GM19351 (cell line): Measurements from ENCODE around the gene KCNC4.

Experiments
- ATAC-seq: cut with Tn5 transposase; IDR thresholded peaks from one replicate; pipeline ENCODE4 v1.9.1; 2021; ENCODE audit warnings: mild to moderate bottlenecking, moderate library complexity; ENCODE audit not compliant: unreplicated experiment

Gene KCNC4

DNA sequence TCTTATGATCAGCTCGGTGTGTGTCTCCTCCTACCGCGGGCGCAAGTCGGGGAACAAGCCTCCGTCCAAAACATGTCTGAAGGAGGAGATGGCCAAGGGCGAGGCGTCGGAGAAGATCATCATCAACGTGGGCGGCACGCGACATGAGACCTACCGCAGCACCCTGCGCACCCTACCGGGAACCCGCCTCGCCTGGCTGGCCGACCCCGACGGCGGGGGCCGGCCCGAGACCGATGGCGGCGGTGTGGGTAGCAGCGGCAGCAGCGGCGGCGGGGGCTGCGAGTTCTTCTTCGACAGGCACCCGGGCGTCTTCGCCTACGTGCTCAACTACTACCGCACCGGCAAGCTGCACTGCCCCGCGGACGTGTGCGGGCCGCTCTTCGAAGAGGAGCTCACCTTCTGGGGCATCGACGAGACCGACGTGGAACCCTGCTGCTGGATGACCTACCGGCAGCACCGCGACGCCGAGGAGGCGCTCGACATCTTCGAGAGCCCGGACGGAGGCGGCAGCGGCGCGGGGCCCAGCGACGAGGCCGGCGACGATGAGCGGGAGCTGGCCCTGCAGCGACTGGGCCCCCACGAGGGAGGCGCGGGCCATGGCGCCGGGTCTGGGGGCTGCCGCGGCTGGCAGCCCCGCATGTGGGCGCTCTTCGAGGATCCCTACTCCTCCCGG, 1.5 kb downstream of the KCNC4 start:
- ATAC-seq: no peak

DNA sequence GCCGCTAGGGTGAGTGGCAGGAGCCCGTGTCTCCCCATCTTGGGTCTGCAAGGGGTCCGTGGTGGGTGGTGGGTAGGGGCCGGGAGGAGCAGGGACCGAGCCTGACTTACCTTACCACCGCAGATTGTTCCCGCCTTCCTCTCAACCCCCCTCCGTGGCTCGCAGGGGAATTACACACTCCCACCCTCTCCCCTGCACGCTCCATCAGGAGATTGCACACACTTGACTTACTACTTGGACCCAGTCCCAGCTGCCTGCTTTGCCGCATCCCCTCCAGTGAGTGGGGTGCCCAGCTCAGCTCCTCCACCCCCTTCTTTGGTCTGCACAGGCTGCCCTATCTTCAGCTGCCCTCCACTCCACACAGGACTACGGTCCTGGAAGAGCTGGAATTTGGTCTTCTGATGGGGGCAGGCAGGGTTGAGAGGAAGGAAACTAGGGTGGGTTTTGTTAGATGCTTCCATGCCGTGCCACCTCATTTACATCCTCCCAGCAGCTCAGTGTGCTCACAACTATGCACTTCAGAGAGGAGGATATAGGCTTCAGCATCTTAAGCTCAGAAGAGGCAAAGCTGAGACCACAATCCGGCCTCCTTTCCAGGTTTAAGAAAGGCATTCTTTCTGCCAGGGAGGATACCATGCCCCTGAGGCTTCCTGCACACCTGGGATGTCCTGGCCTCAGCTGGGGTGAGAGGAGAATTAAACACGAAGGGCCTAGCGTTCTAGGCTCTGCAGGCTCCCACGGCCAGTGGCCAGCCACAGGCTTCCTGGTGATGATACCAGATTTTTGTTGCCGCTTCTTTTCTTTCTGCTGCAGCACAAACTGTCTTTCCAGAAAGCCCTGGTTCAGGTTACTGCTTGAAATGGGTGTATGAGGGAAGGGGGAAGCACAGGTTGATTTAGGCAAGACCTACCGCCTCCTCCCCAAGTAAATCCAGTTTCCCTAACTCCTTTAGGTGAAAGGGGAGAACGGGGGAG, 2.3 kb downstream of the KCNC4 start:
- ATAC-seq: no peak

DNA sequence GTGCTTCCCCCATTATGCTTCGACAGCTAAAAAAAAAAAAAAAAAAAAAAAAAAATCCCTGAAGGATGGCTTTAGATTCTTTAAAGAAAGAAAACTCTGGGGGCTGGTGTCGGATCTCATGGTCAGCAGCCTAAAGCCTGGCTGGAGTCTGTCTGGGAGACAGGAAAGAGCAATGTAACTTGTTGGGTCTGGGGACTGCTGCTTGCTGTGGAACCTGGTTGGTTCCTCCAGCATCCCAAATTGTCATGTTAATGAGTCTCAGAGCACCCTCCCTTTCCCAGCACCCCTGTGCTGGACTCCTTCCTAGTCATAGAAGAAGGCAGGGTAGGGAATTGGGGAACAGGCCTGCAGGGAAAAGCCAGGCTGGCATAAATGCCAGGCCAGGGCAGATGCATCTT, 3.0 kb downstream of the KCNC4 start:
- no peak for ATAC-seq

DNA sequence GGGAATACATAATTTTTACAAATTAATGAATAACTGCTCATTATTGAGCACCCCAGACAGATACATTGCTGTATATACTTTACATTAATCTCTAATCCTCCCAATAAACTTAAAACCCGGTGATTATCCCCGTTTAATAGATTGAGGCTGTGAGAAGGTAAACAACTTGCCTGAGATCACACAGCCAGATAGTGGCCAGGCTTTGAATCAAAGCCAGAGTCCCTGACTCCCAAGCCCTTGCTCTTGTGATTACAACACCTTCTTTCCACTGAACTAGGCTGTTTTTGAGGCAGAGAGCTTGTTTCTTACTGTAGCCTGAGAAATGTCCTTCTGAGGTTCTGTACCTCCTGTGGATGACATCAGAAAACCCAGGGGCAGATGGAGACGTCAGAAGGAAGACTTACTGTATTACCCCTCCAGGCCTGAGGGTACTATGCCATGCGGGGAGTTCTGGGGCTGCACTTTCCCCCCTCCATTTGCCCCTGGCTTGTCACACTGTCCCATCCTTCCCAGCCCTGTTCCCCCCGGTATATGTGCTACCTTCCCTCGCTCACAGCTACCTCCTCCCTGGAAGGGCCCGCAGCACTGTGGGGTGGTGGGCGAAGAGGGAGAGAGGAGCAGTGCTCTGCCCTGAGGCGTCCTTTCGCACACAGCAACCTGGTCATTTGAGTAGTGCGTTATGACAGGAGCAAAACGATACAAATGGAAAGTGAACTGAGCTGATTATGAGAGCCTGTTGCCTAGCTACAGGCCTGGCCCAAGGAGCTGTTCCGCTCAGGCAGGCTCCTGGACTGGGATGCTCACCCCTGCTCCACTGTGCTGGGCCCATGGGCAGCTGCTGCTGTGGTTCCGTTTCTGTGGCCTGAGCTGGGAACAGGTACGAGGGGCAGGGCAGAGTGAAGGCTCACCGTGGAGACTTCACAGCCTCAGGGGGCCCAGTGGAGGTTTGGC, 4.6 kb downstream of the KCNC4 start:
- no peak for ATAC-seq

DNA sequence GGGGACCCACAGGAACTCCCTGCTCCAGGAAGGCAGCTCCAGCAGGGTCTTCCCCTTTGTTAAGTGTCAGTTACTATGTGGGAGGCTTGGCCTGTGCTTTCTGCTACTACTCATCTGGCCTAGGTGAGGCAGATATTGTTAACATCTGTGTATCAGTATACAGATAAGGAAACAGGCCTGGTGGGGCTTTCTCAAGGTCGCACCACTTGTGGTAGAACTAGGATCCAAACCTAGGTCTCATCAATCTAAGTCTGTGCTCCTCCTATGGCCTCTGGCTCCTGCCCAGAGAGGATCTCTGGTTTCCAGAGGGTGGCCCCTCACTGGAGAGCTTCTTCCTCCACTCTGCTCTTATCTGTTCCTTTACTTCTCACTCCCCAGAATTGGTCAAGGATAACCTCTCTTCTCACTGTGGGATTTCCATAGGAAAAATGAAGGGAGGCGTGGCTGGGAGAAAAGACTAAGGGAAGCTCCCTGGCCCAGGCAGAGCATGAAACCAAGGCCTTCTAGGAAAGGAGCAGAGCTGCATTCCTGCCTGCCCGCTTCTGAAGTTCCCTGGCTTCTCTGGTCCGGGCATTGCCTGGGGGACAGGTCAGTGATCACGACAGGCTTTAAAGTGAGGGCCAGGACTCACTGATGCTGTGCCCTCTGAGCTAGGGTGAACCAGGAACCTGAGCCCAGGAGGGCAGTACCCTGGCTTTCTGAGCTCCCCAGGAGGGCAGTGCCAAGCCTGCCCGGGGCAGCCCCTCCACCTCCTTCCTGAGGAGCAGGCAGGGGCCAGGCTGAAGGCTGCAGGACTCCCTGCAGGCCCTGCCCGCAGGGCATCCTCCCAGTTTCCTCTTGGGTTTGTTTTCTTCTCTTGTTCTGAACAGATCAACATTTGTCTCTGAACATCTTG, 5.8 kb downstream of the KCNC4 start:
- no peak for ATAC-seq

DNA sequence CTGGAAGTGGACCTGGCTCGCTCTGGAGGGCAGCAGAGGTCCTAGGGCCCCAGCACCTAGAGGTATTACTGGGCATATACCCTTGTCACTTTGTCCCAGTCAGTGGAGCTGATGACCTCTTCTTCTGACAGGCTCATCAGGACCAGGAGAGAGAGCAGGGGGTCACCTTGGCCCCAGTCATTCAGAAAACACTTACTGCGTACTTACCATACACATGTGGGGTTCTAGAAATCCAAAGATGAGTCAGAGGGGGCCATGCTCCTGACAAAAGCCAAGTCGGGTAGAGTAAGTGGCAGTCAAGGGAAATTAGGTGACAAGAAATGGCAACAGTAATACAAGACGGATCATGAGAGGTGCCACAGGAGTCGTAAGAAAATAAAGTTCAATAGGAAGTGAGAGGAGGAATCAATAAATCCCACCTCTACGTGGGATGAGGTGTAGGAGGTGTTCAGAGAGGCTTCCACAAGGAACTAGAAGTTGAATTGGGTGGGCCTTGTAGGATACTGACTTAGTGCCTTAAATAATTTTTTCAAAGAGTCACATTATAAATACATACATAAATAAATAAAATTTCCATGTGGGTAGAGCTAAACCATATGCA, 6.8 kb downstream of the KCNC4 start:
- ATAC-seq: peak; percentile 48

DNA sequence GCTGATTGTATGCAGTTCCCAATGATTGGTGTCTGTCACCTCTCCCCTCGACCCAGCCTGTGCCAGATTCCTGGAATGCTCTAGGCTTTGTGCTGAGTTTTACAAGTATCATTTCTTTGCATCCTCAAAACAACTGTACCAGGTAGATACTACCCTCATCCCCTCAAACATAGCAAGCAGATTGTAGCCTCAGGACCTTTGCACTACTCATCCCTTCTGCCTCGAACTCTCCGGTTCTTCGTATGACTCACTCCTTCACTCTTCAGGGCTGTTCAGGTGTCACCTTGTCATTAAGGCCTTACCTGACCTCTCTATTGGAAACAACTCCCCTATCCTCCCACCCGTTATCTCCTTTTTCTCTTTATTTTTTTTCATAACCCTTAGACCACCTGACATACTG, 8.0 kb downstream of the KCNC4 start:
- ATAC-seq: no peak

DNA sequence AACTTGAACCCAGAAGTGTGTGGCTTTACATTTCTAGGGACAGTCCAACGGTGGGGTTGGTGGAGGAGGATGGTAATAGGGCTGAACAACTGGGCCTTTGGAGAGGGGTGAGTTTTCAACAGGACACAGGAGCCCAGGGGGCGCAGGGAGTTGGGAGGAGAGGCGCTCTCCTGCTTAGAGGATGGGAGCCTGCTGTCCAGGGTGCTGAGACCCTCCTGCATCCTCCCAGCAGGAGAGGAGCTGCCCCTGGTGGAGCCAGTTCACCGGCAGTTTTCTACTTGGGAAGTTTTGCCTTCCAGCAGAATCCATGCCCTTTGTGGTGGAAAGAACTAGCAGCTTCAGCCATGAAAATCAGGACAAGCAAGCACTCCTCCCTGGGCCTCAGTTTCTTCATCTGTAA, 8.6 kb downstream of the KCNC4 start:
- ATAC-seq: no peak

DNA sequence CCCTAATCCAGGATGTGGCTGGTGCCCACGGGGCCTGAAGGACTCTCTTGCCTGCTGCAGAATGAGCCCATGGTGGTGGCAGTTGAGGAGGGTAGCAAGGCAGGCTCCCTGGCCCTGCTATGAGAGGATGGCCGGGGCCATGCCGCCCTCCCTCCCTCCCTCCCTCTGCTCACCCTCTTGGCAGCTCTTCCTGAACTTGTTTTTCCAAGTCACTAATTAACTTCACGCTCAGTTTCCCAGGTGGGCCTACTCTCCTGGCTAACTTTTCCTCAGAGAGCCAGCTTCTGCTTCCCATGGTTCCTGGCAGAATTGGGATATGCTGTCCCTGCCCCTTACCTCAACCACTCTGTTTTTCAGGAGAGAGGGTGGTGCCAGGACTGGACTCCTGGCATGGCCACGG, 10.2 kb downstream of the KCNC4 start:
- no peak for ATAC-seq

DNA sequence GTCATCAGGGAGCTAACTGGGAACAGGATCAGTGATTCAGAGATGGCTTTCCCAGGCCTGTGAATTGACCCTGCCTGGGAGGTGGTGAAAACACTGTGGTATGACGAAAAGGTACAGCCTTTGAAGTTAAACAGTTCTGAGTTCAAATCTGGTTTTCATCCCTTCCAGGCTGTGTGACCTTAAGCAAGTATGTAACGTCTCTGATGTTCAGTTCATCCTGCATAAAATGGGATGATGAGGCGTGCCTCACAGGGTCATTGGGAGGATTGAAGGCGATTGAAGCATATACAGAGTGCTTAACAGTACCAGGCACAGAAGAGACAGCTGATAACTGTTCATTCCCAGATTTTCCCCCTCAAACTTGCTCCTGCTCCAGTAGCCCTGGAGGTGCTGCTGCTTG, 11.0 kb downstream of the KCNC4 start:
- no peak for ATAC-seq

DNA sequence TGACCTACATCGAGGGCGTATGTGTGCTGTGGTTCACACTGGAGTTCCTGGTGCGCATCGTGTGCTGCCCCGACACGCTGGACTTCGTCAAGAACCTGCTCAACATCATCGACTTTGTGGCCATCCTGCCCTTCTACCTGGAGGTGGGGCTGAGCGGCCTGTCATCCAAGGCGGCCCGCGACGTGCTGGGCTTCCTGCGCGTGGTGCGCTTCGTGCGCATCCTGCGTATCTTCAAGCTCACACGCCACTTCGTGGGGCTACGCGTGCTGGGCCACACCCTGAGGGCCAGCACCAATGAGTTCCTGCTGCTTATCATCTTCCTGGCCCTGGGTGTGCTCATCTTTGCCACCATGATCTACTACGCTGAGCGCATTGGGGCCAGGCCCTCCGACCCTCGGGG, 13.0 kb downstream of the KCNC4 start:
- ATAC-seq: no peak

DNA sequence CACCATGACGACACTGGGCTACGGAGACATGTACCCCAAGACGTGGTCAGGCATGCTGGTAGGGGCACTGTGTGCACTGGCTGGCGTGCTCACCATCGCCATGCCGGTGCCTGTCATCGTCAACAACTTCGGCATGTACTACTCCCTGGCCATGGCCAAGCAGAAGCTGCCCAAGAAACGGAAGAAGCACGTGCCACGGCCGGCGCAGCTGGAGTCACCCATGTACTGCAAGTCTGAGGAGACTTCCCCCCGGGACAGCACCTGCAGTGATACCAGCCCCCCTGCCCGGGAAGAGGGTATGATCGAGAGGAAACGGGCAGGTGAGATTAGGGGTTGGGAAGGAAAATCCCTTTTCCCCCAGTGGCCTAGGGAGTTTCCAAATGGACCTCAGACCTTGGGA, 13.5 kb downstream of the KCNC4 start:
- ATAC-seq: no peak

DNA sequence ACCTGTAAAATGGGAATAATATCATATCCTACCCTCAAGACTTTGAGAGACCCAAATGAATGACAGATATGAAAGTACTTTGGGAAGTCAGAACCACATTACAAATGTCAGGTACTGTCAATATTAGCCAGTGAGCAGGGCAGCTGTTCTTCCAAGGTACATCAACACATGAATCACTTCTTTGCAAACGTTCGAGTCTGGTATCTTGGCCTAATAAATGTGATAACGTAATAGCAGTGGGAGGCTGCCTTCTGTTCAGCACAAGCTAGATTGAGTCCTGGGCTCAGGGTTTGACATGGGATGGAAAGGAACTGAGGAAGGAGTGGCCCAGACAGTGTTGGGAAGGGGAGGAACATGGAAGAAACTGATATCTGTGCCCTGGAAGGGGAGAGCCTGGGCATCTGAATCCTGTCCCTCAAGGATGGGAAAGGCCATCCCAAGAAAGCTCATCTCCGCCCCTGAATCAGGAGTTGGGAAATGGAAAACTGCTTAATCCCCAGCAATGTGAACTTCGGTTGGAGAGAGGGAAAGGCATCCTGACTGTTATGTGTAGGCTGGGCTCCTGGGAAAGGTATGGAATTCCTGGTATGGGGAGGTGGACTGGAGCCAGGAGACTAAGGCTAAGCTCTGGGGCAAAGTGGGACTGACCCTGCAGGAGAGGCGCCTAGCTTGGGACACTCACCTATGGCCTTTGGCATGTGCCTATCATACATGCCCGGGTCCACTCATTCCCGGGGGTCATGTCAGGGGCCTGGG, 14.3 kb downstream of the KCNC4 start:
- no peak for ATAC-seq

DNA sequence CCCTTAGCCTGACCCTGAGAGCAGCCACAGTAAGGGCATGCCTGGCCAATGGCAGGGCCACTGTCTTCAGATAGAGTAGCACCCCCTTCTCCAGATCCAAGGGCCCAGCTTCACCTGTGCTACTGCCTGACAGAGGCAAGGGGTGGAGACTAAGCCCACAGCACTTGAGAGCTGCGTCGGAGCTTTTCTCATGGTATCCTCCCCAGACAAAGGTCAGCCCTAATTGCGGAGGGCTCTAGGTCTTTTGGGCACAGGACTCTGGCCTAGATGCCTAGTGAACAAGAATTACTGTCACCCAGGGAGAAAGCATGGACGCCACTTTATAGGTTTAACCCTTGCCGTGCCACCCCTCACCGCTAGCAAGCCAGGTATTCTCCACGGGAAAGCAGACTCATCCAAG, 15.1 kb downstream of the KCNC4 start:
- ATAC-seq: no peak

DNA sequence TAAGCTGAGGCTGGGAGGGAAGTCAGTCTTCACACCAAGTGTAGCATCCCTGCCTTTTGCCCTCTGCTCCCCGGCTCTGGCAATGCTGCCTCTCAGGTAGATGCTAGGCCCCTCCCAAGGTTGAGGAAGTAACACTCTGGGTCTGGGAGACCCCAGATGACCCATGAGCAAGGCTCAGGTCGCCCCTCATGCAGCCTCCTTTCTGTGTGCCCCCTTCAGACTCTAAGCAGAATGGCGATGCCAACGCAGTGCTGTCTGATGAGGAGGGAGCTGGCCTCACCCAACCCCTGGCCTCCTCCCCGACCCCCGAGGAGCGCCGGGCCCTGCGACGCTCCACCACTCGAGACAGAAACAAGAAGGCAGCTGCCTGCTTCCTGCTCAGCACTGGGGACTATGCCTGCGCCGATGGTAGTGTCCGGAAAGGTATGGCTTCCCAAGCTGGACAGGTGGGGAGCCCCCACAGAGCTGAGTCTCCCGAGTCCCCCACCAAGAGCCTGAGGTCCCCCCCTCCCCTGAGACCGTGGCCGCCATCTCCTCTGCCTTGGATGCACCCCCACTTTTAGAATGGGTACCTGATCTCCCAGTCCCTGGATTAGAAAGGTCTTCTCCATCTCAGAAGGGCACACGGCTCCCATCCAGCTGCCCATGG, 15.8 kb downstream of the KCNC4 start:
- ATAC-seq: no peak

DNA sequence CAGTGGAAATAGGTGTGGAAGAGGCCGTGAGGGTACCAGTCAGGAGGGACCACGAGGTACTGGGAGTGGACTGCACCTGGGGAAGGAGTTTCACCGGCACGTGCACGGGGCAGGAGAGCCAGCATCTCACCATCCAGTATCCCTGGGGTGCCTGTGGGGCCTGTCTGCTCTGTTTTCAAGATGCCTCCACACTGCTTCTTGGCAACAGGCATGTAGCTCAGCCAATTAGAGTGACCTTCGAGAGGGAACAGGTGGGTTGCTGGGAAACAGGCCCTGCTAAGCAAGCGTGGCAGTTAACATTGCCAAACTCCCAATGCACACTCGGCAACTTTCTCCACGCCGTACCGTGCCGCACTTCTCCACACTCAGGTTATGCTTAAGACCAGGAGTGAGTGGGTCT, 17.7 kb downstream of the KCNC4 start:
- ATAC-seq: no peak

DNA sequence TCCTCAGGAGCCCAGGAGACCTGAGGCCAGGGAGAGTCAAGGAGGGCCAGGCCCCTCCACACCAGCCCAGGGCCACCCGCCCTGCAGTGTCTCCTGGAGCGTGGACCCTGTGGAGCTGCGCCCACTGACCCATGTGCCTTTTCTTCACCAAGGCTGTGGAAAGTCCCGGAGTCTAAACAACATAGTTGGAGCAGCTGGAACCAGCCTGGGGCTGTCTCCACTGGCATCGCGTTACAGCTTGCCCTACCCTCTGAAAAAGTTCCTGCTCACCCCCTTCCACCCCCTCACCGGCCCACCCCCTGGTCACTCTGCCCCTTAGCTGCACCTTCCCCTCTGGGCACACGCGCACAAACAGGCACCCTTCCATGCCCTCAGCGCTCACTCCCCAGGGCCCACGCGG, 18.3 kb downstream of the KCNC4 start:
- no peak for ATAC-seq

DNA sequence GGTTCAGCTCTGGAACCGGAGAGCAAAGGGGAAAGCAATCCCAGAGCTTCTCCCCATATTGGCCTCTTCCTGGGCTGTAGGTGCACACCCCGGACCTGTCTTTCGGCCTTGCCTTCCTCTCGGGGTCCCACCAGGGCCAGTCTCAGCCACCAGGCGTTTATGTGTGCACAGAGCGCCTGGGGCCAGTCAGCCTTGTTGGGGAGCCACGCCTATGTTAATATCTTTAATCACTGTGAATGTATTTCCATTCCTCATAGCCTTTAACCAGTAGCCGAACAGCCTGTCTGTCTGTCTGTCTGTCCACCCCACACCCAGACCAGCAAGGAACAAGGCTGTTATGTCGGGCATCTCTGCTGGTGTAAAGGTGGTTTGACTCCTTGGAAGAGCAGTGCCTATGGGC, 18.8 kb downstream of the KCNC4 start:
- no peak for ATAC-seq
